ENCODE data around the gene ORM1. TPM values are rescaled to one million over a fixed set of nuclear protein-coding genes. Genes with fewer than 3 reads are reported as not detected.
A peak's percentile ranks its signal among the peaks of the same experiment; 100 is the strongest.

The ORM1 gene
- total RNA-seq, 1 donor from 2014 or later: not detected

DNA sequence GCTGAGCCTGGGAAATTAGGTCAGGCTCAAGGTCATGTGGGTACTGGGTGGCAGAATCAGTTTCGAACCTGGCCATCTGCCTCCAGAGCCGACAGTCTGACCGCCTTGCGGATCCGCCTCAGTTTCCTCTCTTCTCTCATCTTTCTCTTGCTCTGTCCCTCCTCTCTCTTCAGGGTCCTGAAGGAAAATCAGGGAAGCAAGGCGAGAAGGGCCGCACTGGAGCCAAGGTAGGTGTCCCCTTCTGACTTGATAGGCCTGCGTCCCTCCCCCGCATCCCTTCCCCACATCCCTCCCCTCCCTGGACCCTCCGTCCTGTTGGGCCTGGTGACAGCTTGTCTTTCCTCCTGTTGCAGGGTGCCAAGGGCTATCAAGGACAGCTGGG, 40.8 kb upstream of the ORM1 start:
- peak; percentile 10 for DNase-seq
- intact Hi-C loops (cut with micrococcal nuclease): no loop called here
- TF ChIP-seq, protein P1, sequence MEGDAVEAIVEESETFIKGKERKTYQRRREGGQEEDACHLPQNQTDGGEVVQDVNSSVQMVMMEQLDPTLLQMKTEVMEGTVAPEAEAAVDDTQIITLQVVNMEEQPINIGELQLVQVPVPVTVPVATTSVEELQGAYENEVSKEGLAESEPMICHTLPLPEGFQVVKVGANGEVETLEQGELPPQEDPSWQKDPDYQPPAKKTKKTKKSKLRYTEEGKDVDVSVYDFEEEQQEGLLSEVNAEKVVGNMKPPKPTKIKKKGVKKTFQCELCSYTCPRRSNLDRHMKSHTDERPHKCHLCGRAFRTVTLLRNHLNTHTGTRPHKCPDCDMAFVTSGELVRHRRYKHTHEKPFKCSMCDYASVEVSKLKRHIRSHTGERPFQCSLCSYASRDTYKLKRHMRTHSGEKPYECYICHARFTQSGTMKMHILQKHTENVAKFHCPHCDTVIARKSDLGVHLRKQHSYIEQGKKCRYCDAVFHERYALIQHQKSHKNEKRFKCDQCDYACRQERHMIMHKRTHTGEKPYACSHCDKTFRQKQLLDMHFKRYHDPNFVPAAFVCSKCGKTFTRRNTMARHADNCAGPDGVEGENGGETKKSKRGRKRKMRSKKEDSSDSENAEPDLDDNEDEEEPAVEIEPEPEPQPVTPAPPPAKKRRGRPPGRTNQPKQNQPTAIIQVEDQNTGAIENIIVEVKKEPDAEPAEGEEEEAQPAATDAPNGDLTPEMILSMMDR (IDR thresholded peaks at IDR 0.05; ENCODE audit: borderline replicate concordance): no peak
- H3K27ac ChIP-seq (replicated peaks): no peak overlapping the region
- no peaks in the 10 kb centered on the region for H3K9me3 ChIP-seq (replicated peaks)
- H3K4me3 ChIP-seq: no peak overlapping the region
- no peaks in the 10 kb centered on the region for H3K27me3 ChIP-seq (ENCODE audit: low read depth)
- peaks cover 9% of the 10 kb centered on the region for H3K4me1 ChIP-seq
- no peaks in the 10 kb centered on the region for H3K36me3 ChIP-seq

DNA sequence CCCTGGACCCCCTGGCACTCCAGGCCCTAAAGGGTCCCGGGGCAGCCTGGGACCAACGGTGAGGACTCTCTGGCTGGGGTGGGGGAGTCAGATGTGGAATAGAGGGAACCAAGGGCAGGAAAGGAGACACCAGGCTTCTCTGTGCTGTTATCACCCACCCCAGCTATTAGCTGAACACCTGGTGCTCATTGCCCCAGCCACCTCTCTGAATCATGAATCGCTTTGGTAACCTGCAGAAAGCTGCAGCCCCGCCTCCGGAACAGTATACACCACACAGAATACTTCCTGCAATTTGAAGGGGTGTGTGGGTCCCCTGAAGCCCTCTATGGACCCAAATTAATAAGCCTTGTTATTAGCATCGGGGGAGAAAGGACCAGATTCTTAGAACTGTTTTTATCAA, 40.4 kb upstream of the ORM1 start:
- intact Hi-C loops (cut with micrococcal nuclease): no loop called here
- no peaks in the 10 kb centered on the region for H3K36me3 ChIP-seq
- no peaks in the 10 kb centered on the region for H3K9me3 ChIP-seq (replicated peaks)
- H3K4me3 ChIP-seq: no peak overlapping the region
- H3K27ac ChIP-seq (replicated peaks): no peak overlapping the region
- TF ChIP-seq, protein P1 (IDR thresholded peaks at IDR 0.05; ENCODE audit: borderline replicate concordance): no peak
- DNase-seq: peak; percentile 6
- no peaks in the 10 kb centered on the region for H3K27me3 ChIP-seq (ENCODE audit: low read depth)
- H3K4me1 ChIP-seq: peaks cover 9% of the 10 kb centered on the region

DNA sequence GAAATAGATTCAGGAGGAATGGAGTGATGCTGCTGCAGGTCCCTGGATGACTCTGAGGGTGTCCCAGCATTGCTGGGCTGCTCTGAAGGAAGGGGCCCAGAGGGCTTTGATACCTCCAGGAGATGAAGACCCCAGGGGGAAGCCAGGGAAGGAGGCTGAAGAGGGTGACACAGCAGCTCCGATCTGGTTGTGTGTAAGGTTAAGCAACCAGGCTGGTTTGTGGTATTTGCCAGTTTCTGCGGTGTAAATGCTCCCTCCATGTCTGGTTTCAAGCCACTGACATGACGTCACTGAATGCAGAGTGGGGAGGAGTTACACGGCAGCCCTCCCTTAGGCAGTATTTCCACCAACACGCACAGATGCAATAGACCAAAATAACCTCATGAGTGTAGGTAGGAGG, 40.0 kb upstream of the ORM1 start:
- no peak overlapping the region for H3K4me3 ChIP-seq
- no peak overlapping the region for H3K27ac ChIP-seq (replicated peaks)
- TF ChIP-seq, protein P1 (IDR thresholded peaks at IDR 0.05; ENCODE audit: borderline replicate concordance): no peak
- DNase-seq: peak; percentile 1
- intact Hi-C loops (cut with micrococcal nuclease): no loop called here
- no peaks in the 10 kb centered on the region for H3K27me3 ChIP-seq (ENCODE audit: low read depth)
- H3K36me3 ChIP-seq: no peaks in the 10 kb centered on the region
- peaks cover 9% of the 10 kb centered on the region for H3K4me1 ChIP-seq
- no peaks in the 10 kb centered on the region for H3K9me3 ChIP-seq (replicated peaks)

DNA sequence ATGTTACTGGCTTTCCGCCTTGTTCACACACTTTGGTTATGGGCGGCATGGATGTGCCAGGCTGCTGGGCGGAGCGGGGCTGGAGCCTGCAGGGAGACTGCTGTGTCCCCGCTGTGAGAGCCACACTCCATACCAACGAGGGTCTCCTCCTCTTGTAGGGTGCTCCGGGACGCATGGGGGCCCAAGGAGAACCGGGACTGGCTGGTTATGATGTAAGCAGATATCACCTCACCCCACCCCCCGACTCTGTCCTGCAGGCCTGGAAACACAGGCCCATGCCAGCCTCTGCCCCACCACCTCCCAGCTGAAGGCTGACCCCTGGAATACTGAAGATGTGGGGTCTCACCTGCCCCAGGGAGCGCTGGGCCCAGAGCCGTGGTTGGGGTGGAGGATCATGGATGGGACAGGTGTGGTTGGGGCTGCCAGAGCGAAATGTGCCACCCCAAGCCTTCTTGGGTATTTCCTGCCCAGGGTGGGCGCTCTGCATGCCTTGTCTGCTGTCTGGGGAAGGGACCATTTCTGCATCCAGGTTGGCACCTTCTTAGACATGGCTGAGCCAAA, 39.3 kb upstream of the ORM1 start:
- TF ChIP-seq, protein P1 (IDR thresholded peaks at IDR 0.05; ENCODE audit: borderline replicate concordance): no peak
- Histone ChIP-seq H3K4me1 (peaks cover 9% of the 10 kb centered on the region), H3K36me3 (no peaks in the 10 kb centered on the region), H3K9me3 (replicated peaks) (no peaks in the 10 kb centered on the region), H3K4me3 (no peak overlapping the region), H3K27ac (replicated peaks) (no peak overlapping the region), H3K27me3 (ENCODE audit: low read depth) (no peaks in the 10 kb centered on the region)
- intact Hi-C loops (cut with micrococcal nuclease): no loop called here
- peak; percentile 11 for DNase-seq

DNA sequence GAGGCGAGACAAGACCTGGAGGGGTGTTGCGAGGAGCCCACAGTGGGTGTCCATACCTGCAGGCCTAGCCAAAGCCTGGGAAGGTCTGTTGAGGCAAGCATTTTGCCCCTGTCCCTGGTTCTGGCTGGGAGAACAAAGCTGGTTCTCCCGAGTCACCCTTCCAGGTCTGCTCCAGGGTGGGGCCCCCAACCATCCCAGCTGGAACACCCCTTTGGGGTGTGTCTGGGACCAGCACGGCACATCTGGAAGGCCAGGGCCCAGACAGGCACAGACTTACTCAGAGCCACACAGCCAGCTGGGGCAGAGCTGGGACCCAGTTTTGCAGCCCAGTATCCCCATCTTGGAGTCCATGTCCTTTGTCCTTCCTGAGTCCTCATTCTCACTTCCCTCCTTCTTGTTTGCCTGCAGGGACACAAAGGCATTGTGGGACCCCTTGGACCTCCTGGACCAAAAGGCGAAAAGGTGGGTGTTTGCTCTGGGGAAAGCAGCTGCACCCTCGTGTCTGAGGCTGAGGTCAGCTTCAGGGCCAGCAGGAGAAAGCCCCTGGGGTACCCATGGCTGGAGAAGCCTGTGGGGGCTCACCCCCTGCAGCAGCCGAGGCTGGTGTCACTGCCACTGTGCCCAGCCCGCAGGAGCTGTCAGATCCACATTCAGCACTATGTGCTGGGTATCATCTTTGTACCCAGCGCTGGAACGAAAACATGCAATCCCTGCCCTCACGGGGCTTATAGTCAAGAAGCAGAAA, 38.4 kb upstream of the ORM1 start:
- H3K27me3 ChIP-seq (ENCODE audit: low read depth): no peaks in the 10 kb centered on the region
- H3K4me3 ChIP-seq: no peak overlapping the region
- no peaks in the 10 kb centered on the region for H3K9me3 ChIP-seq (replicated peaks)
- intact Hi-C loops (cut with micrococcal nuclease): no loop called here
- no peak overlapping the region for H3K27ac ChIP-seq (replicated peaks)
- DNase-seq: peak; percentile 6
- H3K4me1 ChIP-seq: peaks cover 9% of the 10 kb centered on the region
- TF ChIP-seq, protein P1 (IDR thresholded peaks at IDR 0.05; ENCODE audit: borderline replicate concordance): no peak
- no peaks in the 10 kb centered on the region for H3K36me3 ChIP-seq

Data from left ventricle myocardium inferior (tissue), 1 donor.